NCI-H2227 (cell line): Measurements from ENCODE around the gene GNB1L.

Experiments
- DNase-seq: peaks from one replicate; lab custom pipeline; 2025; ENCODE audit not compliant: unreplicated experiment; lab: John Stamatoyannopoulos, UW

Gene GNB1L

GRCh38 chr22:19826619-19826950 lies 28.1 kb downstream of the GNB1L start:
- DNase-seq = no peak

GRCh38 chr22:19825904-19826618 lies 28.6 kb downstream of the GNB1L start:
- DNase-seq = no peak

GRCh38 chr22:19824926-19825339 lies 29.7 kb downstream of the GNB1L start:
- no peak for DNase-seq

- DNase-seq = no peak
Measured at GRCh38 chr22:19824212-19824925, 30.3 kb downstream of the GNB1L start.

- no peak for DNase-seq
Measured at GRCh38 chr22:19823902-19824211, 30.8 kb downstream of the GNB1L start.

- no peak for DNase-seq
Measured at GRCh38 chr22:19823191-19823901, 31.3 kb downstream of the GNB1L start.

- DNase-seq = no peak
Measured at GRCh38 chr22:19822301-19823117, 32.2 kb downstream of the GNB1L start.

GRCh38 chr22:19821523-19822300 lies 33.0 kb downstream of the GNB1L start:
- DNase-seq = no peak

GRCh38 chr22:19820880-19821522 lies 33.7 kb downstream of the GNB1L start:
- DNase-seq = no peak

- no peak for DNase-seq
Measured at GRCh38 chr22:19819911-19820879, 34.5 kb downstream of the GNB1L start.

- no peak for DNase-seq
Measured at GRCh38 chr22:19819208-19819910, 35.3 kb downstream of the GNB1L start.

GRCh38 chr22:19818324-19819207 lies 36.1 kb downstream of the GNB1L start:
- DNase-seq = no peak

- no peak for DNase-seq
Measured at GRCh38 chr22:19816372-19817119, 38.1 kb downstream of the GNB1L start.

- DNase-seq = no peak
Measured at GRCh38 chr22:19815823-19816290, 38.8 kb downstream of the GNB1L start.

GRCh38 chr22:19815093-19815822 lies 39.4 kb downstream of the GNB1L start:
- no peak for DNase-seq

- no peak for DNase-seq
Measured at GRCh38 chr22:19814428-19814827, 40.2 kb downstream of the GNB1L start.
